ENCODE results near the gene ZNF527.

DNA sequence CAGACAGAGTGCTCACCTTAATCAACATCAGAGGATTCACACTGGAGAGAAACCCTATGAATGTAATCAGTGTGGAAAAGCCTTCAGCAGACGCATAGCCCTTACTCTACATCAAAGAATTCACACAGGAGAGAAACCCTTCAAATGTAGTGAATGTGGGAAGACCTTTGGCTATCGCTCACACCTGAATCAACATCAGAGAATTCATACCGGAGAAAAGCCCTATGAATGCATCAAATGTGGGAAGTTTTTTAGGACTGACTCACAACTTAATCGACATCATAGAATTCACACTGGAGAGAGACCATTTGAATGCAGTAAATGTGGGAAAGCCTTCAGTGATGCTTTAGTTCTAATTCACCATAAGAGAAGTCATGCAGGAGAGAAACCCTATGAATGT, 18.3 kb downstream of the ZNF527 start:
- TF ChIP-seq POLR2AphosphoS5 (IDR thresholded peaks at IDR 0.05) (no peak), EP300 (IDR thresholded peaks at IDR 0.05) (no peak)
